Chondrocyte (in vitro differentiated cells): ENCODE results near the gene U2AF2. TPM values are rescaled to one million over a fixed set of nuclear protein-coding genes. Genes with fewer than 3 reads are reported as not detected.
A peak's percentile ranks its signal among the peaks of the same experiment; 100 is the strongest.

Experiments
- DNase-seq: peaks from one replicate; pipeline ENCODE4 v3.0.0; 2021; ENCODE audit warnings: mixed read lengths, low spot score
- H3K27ac Mint-ChIP-seq: one replicate; pipeline ENCODE4 v1.8.0; 2021; ENCODE audit warnings: mild to moderate bottlenecking, moderate library complexity, mixed read lengths; ENCODE audit not compliant: unreplicated experiment
- H3K27me3 Mint-ChIP-seq: 2 replicates; pipeline ENCODE4 v1.8.0; 2021; ENCODE audit warnings: low read depth, mixed read lengths
- H3K36me3 Mint-ChIP-seq: 2 replicates; pipeline ENCODE4 v1.8.0; 2021; ENCODE audit warnings: low read depth, mixed read lengths
- H3K4me1 Mint-ChIP-seq: 2 replicates; pipeline ENCODE4 v1.8.0; 2021; ENCODE audit warnings: low read depth, mild to moderate bottlenecking, mixed read lengths
- H3K4me3 Mint-ChIP-seq: one replicate; pipeline ENCODE4 v1.8.0; 2021; ENCODE audit warnings: mild to moderate bottlenecking, moderate library complexity, mixed read lengths; ENCODE audit not compliant: unreplicated experiment
- H3K9me3 Mint-ChIP-seq: 2 replicates; pipeline ENCODE4 v1.8.0; 2021; ENCODE audit warnings: low read depth, mixed read lengths
- CTCF ChIP-seq: fragments of 200-600 bp; sonication (generic); IDR thresholded peaks from 2 replicates; pipeline ENCODE4 v1.5.0; 2021; ENCODE audit warnings: antibody characterized with exemption, mild to moderate bottlenecking, moderate library complexity
- total RNA-seq: library from RNA; stranded (reverse); gene quantifications from 3 replicates; pipeline ENCODE4 v1.2.1, GENCODE V29; 2021

U2AF2 gene
- total RNA-seq, 1 donor from 2014 or later = 129 TPM

GRCh38 chr19:55694656-55695491 is 40.0 kb downstream of the U2AF2 start:
- Mint-ChIP-seq H3K9me3 (no peaks in the 10 kb centered on the region), H3K27ac (no peak overlapping the region), H3K36me3 (peaks cover 20% of the 10 kb centered on the region), H3K27me3 (no peaks in the 10 kb centered on the region), H3K4me3 (no peak overlapping the region), H3K4me1 (no peaks in the 10 kb centered on the region)
- peak; percentile 92 for DNase-seq
- TF ChIP-seq CTCF = no peak

- no peaks in the 10 kb centered on the region for H3K27me3 Mint-ChIP-seq
- H3K9me3 Mint-ChIP-seq = no peaks in the 10 kb centered on the region
- TF ChIP-seq CTCF = no peak
- H3K4me1 Mint-ChIP-seq = no peaks in the 10 kb centered on the region
- H3K27ac Mint-ChIP-seq = no peak overlapping the region
- DNase-seq = no peak
- peaks cover 24% of the 10 kb centered on the region for H3K36me3 Mint-ChIP-seq
- no peak overlapping the region for H3K4me3 Mint-ChIP-seq
Observed at GRCh38 chr19:55695511-55696290, 40.9 kb downstream of the U2AF2 start.

- H3K4me3 Mint-ChIP-seq = no peak overlapping the region
- H3K9me3 Mint-ChIP-seq = no peaks in the 10 kb centered on the region
- no peaks in the 10 kb centered on the region for H3K27me3 Mint-ChIP-seq
- peaks cover 25% of the 10 kb centered on the region for H3K36me3 Mint-ChIP-seq
- peak; percentile 88 for DNase-seq
- no peak overlapping the region for H3K27ac Mint-ChIP-seq
- no peaks in the 10 kb centered on the region for H3K4me1 Mint-ChIP-seq
- TF ChIP-seq CTCF = no peak
Observed at GRCh38 chr19:55696301-55697068, 41.6 kb downstream of the U2AF2 start.

- Mint-ChIP-seq H3K27ac (no peak overlapping the region), H3K36me3 (peaks cover 27% of the 10 kb centered on the region)
- peak; percentile 59 for DNase-seq
Observed at GRCh38 chr19:55697069-55697440, 42.2 kb downstream of the U2AF2 start.

More at GRCh38 chr19:55697069-55697440, 42.2 kb downstream of the U2AF2 start:
- Mint-ChIP-seq H3K27me3 (no peaks in the 10 kb centered on the region), H3K9me3 (no peaks in the 10 kb centered on the region), H3K4me3 (no peak overlapping the region), H3K4me1 (no peaks in the 10 kb centered on the region)
- TF ChIP-seq CTCF = no peak
